Measurements from ENCODE around the gene GALNT1. TPM values are rescaled to one million over a fixed set of nuclear protein-coding genes. Genes with fewer than 3 reads are reported as not detected.
A peak's percentile ranks its signal among the peaks of the same experiment; 100 is the strongest.

Gene GALNT1
- total and polyA plus RNA-seq, 2 of the 4 experiments (the other 2 are of a cell fraction) = 24.9 to 43.9 TPM

DNA sequence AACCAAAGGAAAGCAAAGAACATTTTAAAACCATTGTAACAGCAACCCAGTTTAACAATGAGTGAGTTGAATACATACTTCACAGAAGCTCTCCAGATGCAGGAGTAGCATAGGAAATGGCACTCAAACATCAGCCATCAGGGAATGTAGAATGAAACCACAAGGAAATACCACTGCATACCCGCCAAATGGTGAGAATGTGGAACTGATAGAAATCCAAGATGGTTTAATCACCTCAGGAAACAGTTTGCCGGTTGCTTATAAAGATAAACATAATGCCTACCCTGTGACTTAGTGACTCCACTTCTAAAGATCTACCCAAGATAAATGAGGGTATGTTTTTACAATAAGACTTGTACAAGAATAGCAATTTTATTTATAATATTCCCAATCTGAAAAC, 132.0 kb downstream of the GALNT1 start:
- TF ChIP-seq MXI1 (IDR thresholded peaks at IDR 0.05; ENCODE audit: borderline replicate concordance, low read depth, low read length) (no peak), CHD1 (IDR thresholded peaks at IDR 0.05; ENCODE audit: low read depth, low read length) (no peak), RAD21 (IDR thresholded peaks at IDR 0.05; ENCODE audit: low read length) (no peak), FOS (IDR thresholded peaks at IDR 0.05; ENCODE audit: low read depth, low read length) (no peak), SMC3 (IDR thresholded peaks at IDR 0.05; ENCODE audit: low read depth, low read length) (no peak), MAZ (IDR thresholded peaks at IDR 0.05; ENCODE audit: borderline replicate concordance, low read depth, low read length) (no peak), RFX5 (IDR thresholded peaks at IDR 0.05; ENCODE audit: low read depth, low read length) (no peak), RCOR1 (IDR thresholded peaks at IDR 0.05; ENCODE audit: insufficient replicate concordance, low read length) (no peak), NFE2L2 (IDR thresholded peaks at IDR 0.05; ENCODE audit: low read depth, low read length) (no peak), CEBPB (IDR thresholded peaks at IDR 0.05; ENCODE audit: low read depth, low read length) (no peak)
- TF ChIP-seq, protein P1, sequence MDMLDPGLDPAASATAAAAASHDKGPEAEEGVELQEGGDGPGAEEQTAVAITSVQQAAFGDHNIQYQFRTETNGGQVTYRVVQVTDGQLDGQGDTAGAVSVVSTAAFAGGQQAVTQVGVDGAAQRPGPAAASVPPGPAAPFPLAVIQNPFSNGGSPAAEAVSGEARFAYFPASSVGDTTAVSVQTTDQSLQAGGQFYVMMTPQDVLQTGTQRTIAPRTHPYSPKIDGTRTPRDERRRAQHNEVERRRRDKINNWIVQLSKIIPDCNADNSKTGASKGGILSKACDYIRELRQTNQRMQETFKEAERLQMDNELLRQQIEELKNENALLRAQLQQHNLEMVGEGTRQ (IDR thresholded peaks at IDR 0.05; ENCODE audit: low read depth, low read length) = no peak
- TF ChIP-seq, protein P2, sequence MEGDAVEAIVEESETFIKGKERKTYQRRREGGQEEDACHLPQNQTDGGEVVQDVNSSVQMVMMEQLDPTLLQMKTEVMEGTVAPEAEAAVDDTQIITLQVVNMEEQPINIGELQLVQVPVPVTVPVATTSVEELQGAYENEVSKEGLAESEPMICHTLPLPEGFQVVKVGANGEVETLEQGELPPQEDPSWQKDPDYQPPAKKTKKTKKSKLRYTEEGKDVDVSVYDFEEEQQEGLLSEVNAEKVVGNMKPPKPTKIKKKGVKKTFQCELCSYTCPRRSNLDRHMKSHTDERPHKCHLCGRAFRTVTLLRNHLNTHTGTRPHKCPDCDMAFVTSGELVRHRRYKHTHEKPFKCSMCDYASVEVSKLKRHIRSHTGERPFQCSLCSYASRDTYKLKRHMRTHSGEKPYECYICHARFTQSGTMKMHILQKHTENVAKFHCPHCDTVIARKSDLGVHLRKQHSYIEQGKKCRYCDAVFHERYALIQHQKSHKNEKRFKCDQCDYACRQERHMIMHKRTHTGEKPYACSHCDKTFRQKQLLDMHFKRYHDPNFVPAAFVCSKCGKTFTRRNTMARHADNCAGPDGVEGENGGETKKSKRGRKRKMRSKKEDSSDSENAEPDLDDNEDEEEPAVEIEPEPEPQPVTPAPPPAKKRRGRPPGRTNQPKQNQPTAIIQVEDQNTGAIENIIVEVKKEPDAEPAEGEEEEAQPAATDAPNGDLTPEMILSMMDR (conservative IDR thresholded peaks at IDR 0.05; ENCODE audit: low read depth, low read length) = no peak
- TF ChIP-seq, protein P3, sequence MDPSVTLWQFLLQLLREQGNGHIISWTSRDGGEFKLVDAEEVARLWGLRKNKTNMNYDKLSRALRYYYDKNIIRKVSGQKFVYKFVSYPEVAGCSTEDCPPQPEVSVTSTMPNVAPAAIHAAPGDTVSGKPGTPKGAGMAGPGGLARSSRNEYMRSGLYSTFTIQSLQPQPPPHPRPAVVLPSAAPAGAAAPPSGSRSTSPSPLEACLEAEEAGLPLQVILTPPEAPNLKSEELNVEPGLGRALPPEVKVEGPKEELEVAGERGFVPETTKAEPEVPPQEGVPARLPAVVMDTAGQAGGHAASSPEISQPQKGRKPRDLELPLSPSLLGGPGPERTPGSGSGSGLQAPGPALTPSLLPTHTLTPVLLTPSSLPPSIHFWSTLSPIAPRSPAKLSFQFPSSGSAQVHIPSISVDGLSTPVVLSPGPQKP (IDR thresholded peaks at IDR 0.05; ENCODE audit: borderline replicate concordance, low read depth, low read length) = no peak
- no TSS peak for BruUV-seq (replicated peaks)
- no peak overlapping the region for H4K8ac ChIP-seq (ENCODE audit: low read depth in 2 of 2, low read length in 2 of 2)
- POLR2A ChIA-PET (ENCODE audit: unreplicated experiment) = no interaction called here
- no peaks in the 10 kb centered on the region for H3K9me1 ChIP-seq (ENCODE audit: insufficient read depth, low read length)
- peaks cover 1% of the 10 kb centered on the region; the same call in 1 of the 2 replicates for H3K36me3 ChIP-seq (ENCODE audit: control insufficient read depth, insufficient read depth, low read length)
- no peak overlapping the region for H2AK5ac ChIP-seq (ENCODE audit: low read depth, low read length)
- no peak overlapping the region for H3K18ac ChIP-seq (ENCODE audit: low read depth, low read length)
- H3K56ac ChIP-seq (ENCODE audit: extremely low read depth, insufficient read depth, low read length) = no peak overlapping the region
- ATAC-seq (ENCODE audit: low read depth) = no peak; the same call in 1 of the 2 replicates
- no peak overlapping the region for H3K14ac ChIP-seq (replicated peaks; ENCODE audit: low read depth, low read length)
- H3K23ac ChIP-seq (ENCODE audit: low read depth, low read length) = no peak overlapping the region
- intact Hi-C loops (cut with micrococcal nuclease) (no loop called here), dilution Hi-C loops (cut with HindIII; ENCODE audit: low sequenced_read_pairs, unreplicated experiment) (no loop called here), in situ Hi-C loops (cut with MboI; ENCODE audit: low sequenced_read_pairs) (no loop called here)
- no peak overlapping the region for H2BK15ac ChIP-seq (ENCODE audit: low read depth, low read length)
- H3K4me2 ChIP-seq (ENCODE audit: low read depth, low read length) = no peak overlapping the region
- H3K79me1 ChIP-seq (ENCODE audit: low read depth in 1 of 2, low read length in 2 of 2) = no peaks in the 10 kb centered on the region
- no peak overlapping the region for H2AFZ ChIP-seq (replicated peaks; ENCODE audit: low read length, poor library complexity)
- CTCF ChIA-PET = interaction anchor here (0.6 kb wide), 1 partner anchor 748 kb away, joined by 4 read pairs; no protein-coding TSS in a partner anchor
- no peaks in the 10 kb centered on the region for H4K20me1 ChIP-seq (ENCODE audit: insufficient read depth, low read length)
- no peak overlapping the region for H3K4me3 ChIP-seq (ENCODE audit: insufficient read depth, low read depth, low read length)
- no peak overlapping the region for H3K27ac ChIP-seq (ENCODE audit: insufficient read depth, low read length)
- H3K4me1 ChIP-seq (ENCODE audit: control insufficient read depth, insufficient read depth, low read length) = no peaks in the 10 kb centered on the region
- H3K9ac ChIP-seq (ENCODE audit: low read depth, low read length) = no peak overlapping the region
- H2AK9ac ChIP-seq (replicated peaks; ENCODE audit: low read depth, low read length, poor library complexity) = no peak overlapping the region
- no peak overlapping the region for H4K5ac ChIP-seq (ENCODE audit: low read depth, low read length)
- no peaks in the 10 kb centered on the region for H3K9me3 ChIP-seq (ENCODE audit: control insufficient read depth, insufficient read depth, low read length)
- H3K27me3 ChIP-seq (ENCODE audit: control insufficient read depth, insufficient read depth, low read length) = no peaks in the 10 kb centered on the region
- H2BK20ac ChIP-seq (ENCODE audit: low read depth, low read length) = no peak overlapping the region
- H2BK5ac ChIP-seq (ENCODE audit: low read depth, low read length, poor library complexity, severe bottlenecking) = no peak overlapping the region
- no peak overlapping the region for H4K91ac ChIP-seq (ENCODE audit: insufficient read depth, low read depth, low read length)
- no peak overlapping the region for H2BK120ac ChIP-seq (ENCODE audit: low read depth, low read length)
- H3K4ac ChIP-seq (ENCODE audit: low read depth, low read length) = no peak overlapping the region
- WGBS, 2 experiments (ENCODE audit: extremely low coverage in 2 of 2, insufficient read length in 1 of 2) = no CpG with 5 or more reads among the region's 2 CpGs
- DNase-seq = peak; percentile 39
